Measurements from ENCODE around the gene STX10. TPM values are rescaled to one million over a fixed set of nuclear protein-coding genes. Genes with fewer than 3 reads are reported as not detected.

STX10 gene
- total RNA-seq, 2 experiments from 2014 or later, result 41.6 to 67.8 TPM

DNA sequence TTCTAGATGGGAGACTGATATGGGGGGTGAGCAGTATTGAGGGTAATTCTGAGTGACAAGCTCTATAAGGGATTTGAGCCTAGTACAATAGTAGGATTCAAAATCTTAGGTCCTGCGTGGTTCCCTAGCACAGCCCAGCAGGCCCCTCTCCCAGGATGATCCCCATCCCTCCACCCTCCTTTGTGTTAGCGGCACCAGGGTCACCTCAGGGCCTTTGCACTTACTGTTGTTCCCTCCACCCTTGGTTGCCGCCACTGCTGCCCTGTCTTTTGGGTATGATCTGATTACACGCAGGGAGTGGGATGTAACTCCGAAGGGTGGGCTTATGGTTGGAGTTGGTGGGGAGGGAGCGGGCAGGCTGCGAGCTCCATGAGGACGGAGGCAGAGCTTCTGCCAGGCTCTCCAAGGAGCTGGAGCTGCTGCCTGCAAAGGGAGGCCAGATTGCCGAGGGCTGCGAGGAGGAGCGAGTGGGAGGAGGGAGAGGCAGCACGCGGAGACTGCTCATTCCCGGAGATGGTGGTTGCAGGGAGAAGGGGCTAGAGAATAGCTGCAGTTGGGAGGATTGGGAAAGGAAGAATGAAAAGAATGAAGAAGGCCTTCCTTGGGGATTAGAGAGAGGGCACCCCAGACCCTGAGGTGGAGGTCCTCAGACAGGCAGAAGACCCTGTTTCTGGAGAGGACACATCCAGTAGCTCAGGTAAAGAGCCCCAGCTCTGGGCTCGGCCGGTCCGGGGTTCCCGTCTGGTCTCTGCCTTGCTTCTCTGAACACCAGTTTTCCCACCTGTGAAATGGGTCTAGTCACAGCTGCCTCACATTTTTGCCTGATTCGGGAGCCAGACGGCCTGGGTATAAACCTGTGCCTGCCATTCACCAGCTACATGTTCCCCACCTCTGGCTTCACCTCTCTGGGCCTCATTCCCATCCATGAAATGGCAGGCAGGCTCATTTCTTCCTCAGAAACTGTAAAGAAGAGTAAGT is 26.9 kb downstream of the STX10 start:
- H3K4me3 ChIP-seq (ENCODE audit: low read depth, low read length, poor library complexity, severe bottlenecking), result no peak overlapping the region
- peaks cover 49% of the 10 kb centered on the region for H3K79me2 ChIP-seq (ENCODE audit: insufficient read depth, low read depth, low read length)
- peaks cover 45% of the 10 kb centered on the region; the same call in 1 of the 2 replicates for H3K36me3 ChIP-seq (ENCODE audit: insufficient read depth, low read length)
- no peak for DNase-seq (ENCODE audit: low spot score)
- intact Hi-C loops (cut with micrococcal nuclease; ENCODE audit: unreplicated experiment), result no loop called here
- no TSS peak for BruUV-seq (replicated peaks)
- peaks cover 21% of the 10 kb centered on the region for H3K4me1 ChIP-seq (ENCODE audit: insufficient read depth, low read length, poor library complexity, severe bottlenecking)
- no peak overlapping the region for H2AFZ ChIP-seq (ENCODE audit: low read length)
- H3K9me2 ChIP-seq (ENCODE audit: insufficient read depth, low read length), result no peaks in the 10 kb centered on the region
- no peak overlapping the region for H3K4me2 ChIP-seq (ENCODE audit: low read length)
- peaks cover 20% of the 10 kb centered on the region for H4K20me1 ChIP-seq (ENCODE audit: insufficient read depth, low read length)
- H3K9me3 ChIP-seq (ENCODE audit: low read length), result no peaks in the 10 kb centered on the region
- no peak for TF ChIP-seq EZH2phosphoT487 (IDR thresholded peaks at IDR 0.05; ENCODE audit: borderline replicate concordance, low read depth, low read length)
- TF ChIP-seq, protein P1, sequence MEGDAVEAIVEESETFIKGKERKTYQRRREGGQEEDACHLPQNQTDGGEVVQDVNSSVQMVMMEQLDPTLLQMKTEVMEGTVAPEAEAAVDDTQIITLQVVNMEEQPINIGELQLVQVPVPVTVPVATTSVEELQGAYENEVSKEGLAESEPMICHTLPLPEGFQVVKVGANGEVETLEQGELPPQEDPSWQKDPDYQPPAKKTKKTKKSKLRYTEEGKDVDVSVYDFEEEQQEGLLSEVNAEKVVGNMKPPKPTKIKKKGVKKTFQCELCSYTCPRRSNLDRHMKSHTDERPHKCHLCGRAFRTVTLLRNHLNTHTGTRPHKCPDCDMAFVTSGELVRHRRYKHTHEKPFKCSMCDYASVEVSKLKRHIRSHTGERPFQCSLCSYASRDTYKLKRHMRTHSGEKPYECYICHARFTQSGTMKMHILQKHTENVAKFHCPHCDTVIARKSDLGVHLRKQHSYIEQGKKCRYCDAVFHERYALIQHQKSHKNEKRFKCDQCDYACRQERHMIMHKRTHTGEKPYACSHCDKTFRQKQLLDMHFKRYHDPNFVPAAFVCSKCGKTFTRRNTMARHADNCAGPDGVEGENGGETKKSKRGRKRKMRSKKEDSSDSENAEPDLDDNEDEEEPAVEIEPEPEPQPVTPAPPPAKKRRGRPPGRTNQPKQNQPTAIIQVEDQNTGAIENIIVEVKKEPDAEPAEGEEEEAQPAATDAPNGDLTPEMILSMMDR (conservative IDR thresholded peaks at IDR 0.05; ENCODE audit: low read length), result no peak
- CTCF ChIA-PET (ENCODE audit: unreplicated experiment), result no interaction called here
- H3K27ac ChIP-seq (ENCODE audit: low read depth, low read length, poor library complexity, severe bottlenecking), result no peak overlapping the region
- POLR2A ChIA-PET, result interaction anchor here (0.5 to 1.1 kb wide), 2 partner anchors 9 to 18 kb away, joined by 3 read pairs; no protein-coding TSS in a partner anchor

DNA sequence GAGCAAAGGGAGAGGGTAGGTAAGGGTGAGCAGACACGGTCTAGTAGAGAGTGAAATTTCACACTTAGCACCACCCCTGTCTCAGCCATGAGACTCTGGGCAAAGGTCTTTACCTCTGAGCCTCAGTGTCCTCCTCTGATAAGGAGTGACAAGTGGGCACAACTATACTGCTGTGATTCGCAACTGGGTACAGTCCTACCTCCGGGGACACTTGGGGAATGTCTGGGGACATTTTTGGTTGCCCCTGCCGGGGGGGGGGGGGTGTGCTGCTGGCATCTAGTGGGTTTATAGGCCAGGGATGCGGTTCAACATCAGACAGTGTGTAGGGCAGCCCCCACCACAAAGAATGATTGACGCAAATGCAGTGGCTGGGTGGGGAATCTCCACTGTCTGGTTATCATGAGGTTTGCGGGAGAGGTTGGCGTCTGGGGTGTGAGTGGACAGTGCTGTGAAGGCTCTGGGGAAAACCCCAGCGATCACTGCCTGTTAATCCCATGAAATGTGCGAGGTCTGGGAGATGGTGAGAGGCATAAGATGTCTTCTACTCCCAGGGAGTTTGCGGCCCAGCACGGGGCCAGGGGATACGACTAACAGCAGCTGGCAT is 27.8 kb downstream of the STX10 start:
- POLR2A ChIA-PET, result interaction anchor here (1.1 kb wide), 1 partner anchor 10 kb away, joined by 3 read pairs; no protein-coding TSS in a partner anchor
- Histone ChIP-seq H3K4me3 (ENCODE audit: low read depth, low read length, poor library complexity, severe bottlenecking) (no peak overlapping the region), H3K27ac (ENCODE audit: low read depth, low read length, poor library complexity, severe bottlenecking) (no peak overlapping the region), H3K9me2 (ENCODE audit: insufficient read depth, low read length) (no peaks in the 10 kb centered on the region), H3K9me3 (ENCODE audit: low read length) (no peaks in the 10 kb centered on the region), H3K79me2 (ENCODE audit: insufficient read depth, low read depth, low read length) (peaks cover 49% of the 10 kb centered on the region), H3K4me1 (ENCODE audit: insufficient read depth, low read length, poor library complexity, severe bottlenecking) (peaks cover 21% of the 10 kb centered on the region), H3K4me2 (ENCODE audit: low read length) (no peak overlapping the region), H2AFZ (ENCODE audit: low read length) (no peak overlapping the region), H3K36me3 (ENCODE audit: insufficient read depth, low read length) (peaks cover 39% of the 10 kb centered on the region; the same call in 1 of the 2 replicates), H4K20me1 (ENCODE audit: insufficient read depth, low read length) (peaks cover 20% of the 10 kb centered on the region)
- TF ChIP-seq, protein P1 (conservative IDR thresholded peaks at IDR 0.05; ENCODE audit: low read length), result no peak
- no peak for TF ChIP-seq EZH2phosphoT487 (IDR thresholded peaks at IDR 0.05; ENCODE audit: borderline replicate concordance, low read depth, low read length)
- DNase-seq (ENCODE audit: low spot score), result no peak
- CTCF ChIA-PET (ENCODE audit: unreplicated experiment), result no interaction called here
- intact Hi-C loops (cut with micrococcal nuclease; ENCODE audit: unreplicated experiment), result no loop called here
- BruUV-seq (replicated peaks), result no TSS peak

Data from OCI-LY7 (cell line).